Activated CD4-positive, alpha-beta T cell treated with anti-CD3 and anti-CD28 coated beads, Interleukin-2, amount 10 ng/mL, durations not matched to agents 24 days and 14 days (primary cell): ENCODE measurements around the gene NBAS. TPM values are rescaled to one million over a fixed set of nuclear protein-coding genes. Genes with fewer than 3 reads are reported as not detected.

Source experiments
- DNase-seq: peaks from one replicate; pipeline ENCODE4 v3.0.0; 2022
- H3K27ac Mint-ChIP-seq: one replicate; pipeline ENCODE4 v1.8.0; 2022; ENCODE audit warnings: mild to moderate bottlenecking, mixed read lengths
- H3K27me3 Mint-ChIP-seq: one replicate; pipeline ENCODE4 v1.8.0; 2022; ENCODE audit warnings: mixed read lengths
- H3K36me3 Mint-ChIP-seq: one replicate; pipeline ENCODE4 v1.8.0; 2022; ENCODE audit warnings: low read depth, mild to moderate bottlenecking, mixed read lengths
- H3K4me1 Mint-ChIP-seq: one replicate; pipeline ENCODE4 v1.8.0; 2021; ENCODE audit warnings: mixed read lengths
- H3K4me3 Mint-ChIP-seq: one replicate; pipeline ENCODE4 v1.8.0; 2022; ENCODE audit warnings: mild to moderate bottlenecking, moderate library complexity, mixed read lengths
- H3K9me3 Mint-ChIP-seq: one replicate; pipeline ENCODE4 v1.8.0; 2021; ENCODE audit warnings: mixed read lengths
- intact Hi-C: fragments of 100-400 bp; cut with micrococcal nuclease; formaldehyde crosslinking; loops from one replicate; pipeline ENCODE4 v1.15.1; 2023
- total RNA-seq: library from RNA; stranded (reverse); gene quantifications from 2 replicates; pipeline ENCODE4 v1.2.3, GENCODE V29; 2022

Gene NBAS
- total RNA-seq, 1 donor from 2014 or later: 38.5 TPM

- Mint-ChIP-seq H3K36me3 (peaks cover 22% of the 10 kb centered on the region), H3K9me3 (no peaks in the 10 kb centered on the region), H3K4me1 (peaks cover 21% of the 10 kb centered on the region), H3K4me3 (no peak overlapping the region), H3K27ac (no peak overlapping the region), H3K27me3 (peaks cover 20% of the 10 kb centered on the region)
- intact Hi-C loops: no loop called here
- no peak for DNase-seq
Observed at GRCh38 chr2:15181092-15181745, 379.9 kb downstream of the NBAS start.

GRCh38 chr2:15180379-15180778 lies 380.8 kb downstream of the NBAS start:
- no peaks in the 10 kb centered on the region for H3K9me3 Mint-ChIP-seq
- peaks cover 23% of the 10 kb centered on the region for H3K36me3 Mint-ChIP-seq
- no peak overlapping the region for H3K27ac Mint-ChIP-seq
- peaks cover 20% of the 10 kb centered on the region for H3K27me3 Mint-ChIP-seq
- H3K4me3 Mint-ChIP-seq: no peak overlapping the region
- peaks cover 28% of the 10 kb centered on the region for H3K4me1 Mint-ChIP-seq
- DNase-seq: no peak
- intact Hi-C loops: no loop called here

DNA sequence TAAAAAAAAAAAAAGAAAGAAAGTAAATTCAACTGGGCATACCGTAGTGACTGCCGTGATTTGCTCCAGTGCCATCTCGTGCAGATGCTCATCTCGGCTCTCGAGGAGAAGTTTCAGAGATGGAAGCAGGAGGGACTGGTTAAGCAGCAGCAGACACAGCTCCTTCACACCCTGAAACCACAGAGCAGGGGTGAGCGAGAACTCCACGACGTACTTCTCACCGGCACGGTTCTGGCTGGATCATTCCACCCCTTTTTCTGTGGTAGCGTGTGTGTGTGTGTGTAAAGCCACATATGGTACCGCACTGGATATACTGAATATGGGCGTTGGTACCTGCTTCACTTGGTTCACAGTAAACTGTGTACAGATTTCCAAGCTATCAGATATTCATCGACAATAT lies 382.2 kb downstream of the NBAS start:
- no peak overlapping the region for H3K27ac Mint-ChIP-seq
- no peaks in the 10 kb centered on the region for H3K9me3 Mint-ChIP-seq
- H3K36me3 Mint-ChIP-seq: peaks cover 27% of the 10 kb centered on the region
- H3K27me3 Mint-ChIP-seq: peaks cover 20% of the 10 kb centered on the region
- intact Hi-C loops: loop anchor here (5.0 to 10.0 kb wide), 3 partner anchors 43 to 416 kb away; partner anchors contain the start of gene DDX1
- DNase-seq: no peak
- no peak overlapping the region for H3K4me3 Mint-ChIP-seq
- peaks cover 30% of the 10 kb centered on the region for H3K4me1 Mint-ChIP-seq

DNA sequence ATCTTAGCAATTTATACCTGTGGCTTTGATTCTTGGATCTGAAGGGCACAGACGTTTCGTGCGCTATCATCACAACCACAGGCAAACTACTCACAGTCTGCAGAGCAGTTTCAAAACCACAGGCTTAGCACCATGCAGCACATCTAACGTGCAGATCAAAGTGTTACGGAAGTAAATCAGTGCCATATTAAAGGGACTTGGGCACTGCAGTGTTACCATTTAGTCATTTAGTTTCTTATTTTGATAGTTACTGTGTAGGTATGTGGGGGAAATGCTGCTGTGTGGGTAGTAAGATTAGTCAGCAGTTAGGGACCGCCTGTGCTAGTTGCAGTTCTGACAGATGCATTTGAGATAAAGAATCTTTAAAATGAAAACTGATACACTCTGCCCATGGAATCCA lies 384.0 kb downstream of the NBAS start:
- intact Hi-C loops: loop anchor here (1.0 to 10.0 kb wide), 8 partner anchors 28 to 418 kb away; partner anchors contain the start of genes DDX1 and NBAS
- H3K4me3 Mint-ChIP-seq: peak overlapping the region; percentile 39
- no peaks in the 10 kb centered on the region for H3K9me3 Mint-ChIP-seq
- DNase-seq: peak; percentile 89
- peaks cover 36% of the 10 kb centered on the region for H3K4me1 Mint-ChIP-seq
- H3K36me3 Mint-ChIP-seq: peaks cover 27% of the 10 kb centered on the region
- H3K27me3 Mint-ChIP-seq: peaks cover 20% of the 10 kb centered on the region
- peak overlapping the region; percentile 35 for H3K27ac Mint-ChIP-seq

DNA sequence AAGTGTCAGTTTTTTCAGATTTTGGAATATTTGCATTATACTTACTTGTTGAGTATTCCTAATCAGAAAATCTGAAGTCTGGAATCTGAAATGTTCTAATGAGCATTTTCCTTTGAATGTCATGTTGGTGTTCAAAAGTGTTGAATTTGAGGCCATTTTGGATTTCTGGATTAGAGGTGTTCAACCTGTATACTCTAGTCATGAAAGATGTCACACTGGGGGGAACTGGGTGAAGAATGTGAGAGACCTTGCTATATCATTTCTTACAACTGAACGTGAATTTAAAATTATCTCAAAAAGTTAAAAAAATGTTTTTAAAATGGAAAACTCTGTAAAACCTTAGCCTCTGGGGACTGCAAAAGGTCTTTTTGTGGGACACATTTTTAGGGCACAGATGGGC lies 384.5 kb downstream of the NBAS start:
- Mint-ChIP-seq H3K9me3 (no peaks in the 10 kb centered on the region), H3K36me3 (peaks cover 27% of the 10 kb centered on the region), H3K27ac (no peak overlapping the region), H3K27me3 (peaks cover 20% of the 10 kb centered on the region), H3K4me1 (peaks cover 36% of the 10 kb centered on the region), H3K4me3 (peak overlapping the region; percentile 44)
- DNase-seq: no peak
- intact Hi-C loops: loop anchor here (1.0 to 10.0 kb wide), 8 partner anchors 29 to 418 kb away; partner anchors contain the start of genes DDX1 and NBAS

- H3K36me3 Mint-ChIP-seq: peaks cover 21% of the 10 kb centered on the region
- H3K4me1 Mint-ChIP-seq: peaks cover 36% of the 10 kb centered on the region
- H3K27me3 Mint-ChIP-seq: peaks cover 9% of the 10 kb centered on the region
- DNase-seq: no peak
- H3K9me3 Mint-ChIP-seq: no peaks in the 10 kb centered on the region
- intact Hi-C loops: loop anchor here (10.0 kb wide), 1 partner anchor 420 kb away; the partner anchor contains the start of gene DDX1
- no peak overlapping the region for H3K4me3 Mint-ChIP-seq
- H3K27ac Mint-ChIP-seq: no peak overlapping the region
Observed at GRCh38 chr2:15174567-15174966, 386.6 kb downstream of the NBAS start.

DNA sequence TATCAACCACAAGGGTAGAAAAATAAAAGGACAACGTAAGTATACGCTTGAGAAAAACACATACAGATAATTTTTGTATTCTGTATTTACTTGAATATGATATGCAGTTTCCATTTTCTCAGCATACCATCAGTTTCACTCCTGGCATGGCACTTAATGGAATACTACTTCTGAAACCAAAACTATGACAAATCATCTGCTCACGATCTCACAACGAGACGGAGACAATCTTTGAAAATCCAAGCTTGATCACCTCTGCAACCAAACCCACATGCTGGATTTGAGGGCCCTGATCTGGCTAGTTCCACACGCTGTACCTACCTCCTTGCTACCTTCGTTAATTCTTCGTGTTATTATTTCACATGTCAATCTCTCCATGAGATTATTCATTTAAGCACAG lies 387.6 kb downstream of the NBAS start:
- Mint-ChIP-seq H3K4me1 (peaks cover 34% of the 10 kb centered on the region), H3K36me3 (peaks cover 21% of the 10 kb centered on the region), H3K27ac (peak overlapping the region; percentile 7), H3K27me3 (peaks cover 6% of the 10 kb centered on the region), H3K9me3 (no peaks in the 10 kb centered on the region), H3K4me3 (no peak overlapping the region)
- no peak for DNase-seq
- intact Hi-C loops: loop anchor here (1.0 to 10.0 kb wide), 2 partner anchors 31 to 421 kb away; partner anchors contain the start of gene DDX1

- intact Hi-C loops: loop anchor here (1.0 to 10.0 kb wide), 2 partner anchors 31 to 422 kb away; partner anchors contain the start of gene DDX1
- Mint-ChIP-seq H3K9me3 (no peaks in the 10 kb centered on the region), H3K27me3 (peaks cover 2% of the 10 kb centered on the region), H3K4me3 (no peak overlapping the region), H3K4me1 (peaks cover 29% of the 10 kb centered on the region), H3K27ac (no peak overlapping the region), H3K36me3 (peaks cover 19% of the 10 kb centered on the region)
- DNase-seq: no peak
Observed at GRCh38 chr2:15172825-15173224, 388.3 kb downstream of the NBAS start.

GRCh38 chr2:15170070-15170775 lies 390.9 kb downstream of the NBAS start:
- Mint-ChIP-seq H3K4me1 (peaks cover 8% of the 10 kb centered on the region), H3K36me3 (peaks cover 14% of the 10 kb centered on the region), H3K9me3 (no peaks in the 10 kb centered on the region), H3K4me3 (no peak overlapping the region), H3K27me3 (peaks cover 2% of the 10 kb centered on the region), H3K27ac (no peak overlapping the region)
- intact Hi-C loops: loop anchor here (10.0 kb wide), 1 partner anchor 425 kb away; the partner anchor contains the start of gene DDX1
- no peak for DNase-seq

DNA sequence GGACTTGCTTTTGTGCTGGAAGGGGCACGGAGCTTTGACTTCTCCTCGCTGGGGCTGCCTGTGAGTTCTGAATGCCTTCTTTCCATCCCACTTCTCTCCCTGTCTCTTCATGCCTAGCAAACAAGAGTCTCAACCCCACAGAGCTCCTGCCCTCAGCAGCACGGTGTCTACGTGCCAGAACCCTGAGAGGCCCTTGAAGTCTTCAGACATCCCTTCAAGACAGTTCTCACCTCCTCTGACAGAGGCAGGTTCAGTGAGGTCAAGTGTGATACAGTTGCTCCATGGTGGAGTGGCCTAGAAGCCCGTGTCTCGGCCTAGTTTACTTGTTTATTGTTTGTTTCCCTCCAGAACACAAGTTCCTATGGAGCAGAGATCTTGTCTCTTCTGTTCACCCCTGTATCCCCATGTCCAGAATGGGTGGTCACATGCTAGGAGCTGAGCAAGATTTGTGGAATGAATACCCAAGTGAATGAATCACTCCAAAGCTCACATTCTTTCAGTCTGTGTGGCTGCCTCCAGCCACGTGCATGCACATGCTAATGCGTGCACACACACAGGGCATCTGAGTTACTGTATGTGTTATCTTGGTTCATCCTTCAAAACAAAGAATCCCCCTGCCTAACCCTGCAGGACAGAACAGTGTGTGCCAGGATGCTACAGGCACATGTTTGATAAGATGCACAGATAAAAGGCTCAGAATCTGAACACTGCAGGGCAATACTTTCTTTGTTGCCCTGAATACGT lies 391.6 kb downstream of the NBAS start:
- intact Hi-C loops: loop anchor here (10.0 kb wide), 1 partner anchor 425 kb away; the partner anchor contains the start of gene DDX1
- Mint-ChIP-seq H3K4me1 (peaks cover 8% of the 10 kb centered on the region), H3K27ac (no peak overlapping the region)

GRCh38 chr2:15168116-15168515 lies 393.0 kb downstream of the NBAS start:
- H3K36me3 Mint-ChIP-seq: peaks cover 5% of the 10 kb centered on the region
- no peak overlapping the region for H3K27ac Mint-ChIP-seq
- no peak overlapping the region for H3K4me3 Mint-ChIP-seq
- no peak for DNase-seq
- peaks cover 2% of the 10 kb centered on the region for H3K4me1 Mint-ChIP-seq
- no peaks in the 10 kb centered on the region for H3K9me3 Mint-ChIP-seq
- no peaks in the 10 kb centered on the region for H3K27me3 Mint-ChIP-seq
- intact Hi-C loops: no loop called here

More for the DNA sequence above, 391.6 kb downstream of the NBAS start:
- Mint-ChIP-seq H3K36me3 (peaks cover 12% of the 10 kb centered on the region), H3K27me3 (peaks cover 2% of the 10 kb centered on the region), H3K9me3 (no peaks in the 10 kb centered on the region), H3K4me3 (no peak overlapping the region)
- DNase-seq: no peak

GRCh38 chr2:15166878-15167277 lies 394.3 kb downstream of the NBAS start:
- peaks cover 2% of the 10 kb centered on the region for H3K27me3 Mint-ChIP-seq
- intact Hi-C loops: no loop called here
- no peak for DNase-seq
- no peak overlapping the region for H3K4me3 Mint-ChIP-seq
- H3K36me3 Mint-ChIP-seq: peaks cover 5% of the 10 kb centered on the region
- H3K4me1 Mint-ChIP-seq: no peaks in the 10 kb centered on the region
- no peak overlapping the region for H3K27ac Mint-ChIP-seq
- H3K9me3 Mint-ChIP-seq: no peaks in the 10 kb centered on the region

DNA sequence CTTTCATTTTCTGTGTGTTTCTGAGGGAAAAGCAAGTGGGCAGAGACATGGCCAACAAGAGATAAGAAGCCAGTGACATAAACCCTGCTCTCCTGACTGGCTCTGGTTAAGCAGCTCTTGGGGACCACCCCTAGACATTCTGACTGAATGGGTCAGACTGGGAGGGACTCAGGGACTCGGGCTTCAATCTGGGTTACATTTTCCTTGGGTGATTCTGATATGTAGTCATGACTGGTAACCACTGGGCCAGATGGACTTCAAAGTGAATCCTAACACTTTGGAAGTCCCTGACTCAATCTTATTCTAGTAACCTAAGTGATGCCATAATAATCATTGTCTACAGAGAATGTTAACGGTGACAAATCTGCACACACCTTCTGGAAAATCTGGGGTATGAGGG lies 397.8 kb downstream of the NBAS start:
- Mint-ChIP-seq H3K4me3 (no peak overlapping the region), H3K9me3 (no peaks in the 10 kb centered on the region), H3K4me1 (peaks cover 3% of the 10 kb centered on the region), H3K36me3 (peaks cover 4% of the 10 kb centered on the region), H3K27me3 (peaks cover 7% of the 10 kb centered on the region), H3K27ac (no peak overlapping the region)
- DNase-seq: no peak
- intact Hi-C loops: loop anchor here (5.0 kb wide), 1 partner anchor 261 kb away; no protein-coding TSS in a partner anchor
